ENCODE data around the gene ARL8A.
"Not testable (repeated sequence)": the region's sequence is repeated elsewhere in the genome, so short reads cannot be mapped to it uniquely, and the experiment has no call there.

The ARL8A gene

GRCh38 chr1:202158810-202159533, 14.4 kb upstream of the ARL8A start:
- no peak for DNase-seq (ENCODE audit: low read depth)

GRCh38 chr1:202157945-202158344, 13.4 kb upstream of the ARL8A start:
- no peak for DNase-seq (ENCODE audit: low read depth)

DNA sequence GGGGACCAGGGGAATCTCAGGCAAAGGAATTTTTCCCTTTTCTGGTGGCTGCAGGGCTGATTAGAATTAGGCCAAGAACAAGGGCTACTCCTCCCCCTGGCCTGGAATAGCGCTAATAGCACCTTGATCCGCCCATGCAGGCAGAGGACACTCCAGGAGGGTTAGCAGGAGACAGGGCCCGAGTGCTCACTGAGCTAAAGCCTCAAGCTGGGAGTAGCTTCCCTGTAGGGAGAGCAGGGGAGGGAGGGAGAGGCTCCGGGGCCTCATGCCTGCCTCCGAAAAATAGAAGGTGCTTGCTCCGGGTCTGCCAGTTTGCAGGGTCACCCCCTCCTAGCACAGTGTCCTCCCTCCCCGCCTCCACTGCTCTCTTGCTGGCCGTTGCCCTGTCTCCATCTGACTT, 12.1 kb upstream of the ARL8A start:
- DNase-seq (ENCODE audit: low read depth), result no peak

DNA sequence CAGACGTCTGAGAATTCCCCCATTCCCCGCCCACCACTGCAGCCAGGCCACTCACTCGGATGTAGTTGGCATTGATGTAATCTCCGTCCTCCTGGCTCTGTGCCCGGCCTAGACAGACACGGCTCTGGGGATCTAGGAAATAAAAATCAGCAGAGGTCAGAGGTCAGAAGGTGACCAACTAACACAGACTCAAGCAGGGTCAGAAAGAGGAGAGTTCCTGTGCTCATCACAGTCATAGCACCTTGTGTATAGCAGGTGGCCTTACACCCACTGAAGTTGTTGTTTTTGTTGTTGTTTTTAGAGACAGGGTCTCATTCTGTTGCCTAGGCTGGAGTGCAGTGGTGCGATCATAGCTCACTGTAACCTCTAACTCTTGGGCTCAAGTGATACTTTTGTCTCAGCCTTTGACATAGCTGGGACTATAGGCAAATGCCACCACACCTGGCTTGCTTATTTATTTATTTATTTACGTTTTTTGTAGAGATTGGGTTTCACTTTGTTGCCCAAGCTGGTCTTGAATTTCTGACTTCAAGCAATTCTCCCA, 11.0 kb upstream of the ARL8A start:
- no peak for DNase-seq (ENCODE audit: low read depth)

GRCh38 chr1:202154766-202155477, 10.4 kb upstream of the ARL8A start:
- DNase-seq (ENCODE audit: low read depth), result no peak

GRCh38 chr1:202154148-202154765, 9.7 kb upstream of the ARL8A start:
- no peak for DNase-seq (ENCODE audit: low read depth)

GRCh38 chr1:202153284-202153683, 8.7 kb upstream of the ARL8A start:
- no peak for DNase-seq (ENCODE audit: low read depth)

- no peak for DNase-seq (ENCODE audit: low read depth)
Observed at GRCh38 chr1:202152399-202152798, 7.9 kb upstream of the ARL8A start.

DNA sequence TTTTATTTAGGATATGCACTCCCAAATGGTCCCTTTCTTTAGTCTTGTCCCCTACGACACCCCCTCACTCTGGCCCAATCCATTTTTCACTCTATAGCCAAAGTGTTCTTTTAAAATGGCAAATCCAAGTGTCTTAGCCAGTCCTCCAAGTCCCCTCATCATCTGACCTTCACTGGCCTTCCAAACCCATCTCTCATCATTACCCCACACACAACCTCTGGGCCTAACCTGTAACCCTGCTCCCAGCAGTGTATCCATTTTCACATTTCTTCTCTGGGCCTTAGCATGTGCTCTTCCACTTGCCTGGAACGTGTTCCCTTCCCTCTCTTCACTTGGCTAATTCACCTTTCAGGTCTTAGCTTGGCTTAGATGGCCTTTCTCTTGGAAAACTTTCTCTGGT, 6.5 kb upstream of the ARL8A start:
- no peak for DNase-seq (ENCODE audit: low read depth)

- DNase-seq (ENCODE audit: low read depth), result no peak
Observed at GRCh38 chr1:202150602-202151001, 6.1 kb upstream of the ARL8A start.

DNA sequence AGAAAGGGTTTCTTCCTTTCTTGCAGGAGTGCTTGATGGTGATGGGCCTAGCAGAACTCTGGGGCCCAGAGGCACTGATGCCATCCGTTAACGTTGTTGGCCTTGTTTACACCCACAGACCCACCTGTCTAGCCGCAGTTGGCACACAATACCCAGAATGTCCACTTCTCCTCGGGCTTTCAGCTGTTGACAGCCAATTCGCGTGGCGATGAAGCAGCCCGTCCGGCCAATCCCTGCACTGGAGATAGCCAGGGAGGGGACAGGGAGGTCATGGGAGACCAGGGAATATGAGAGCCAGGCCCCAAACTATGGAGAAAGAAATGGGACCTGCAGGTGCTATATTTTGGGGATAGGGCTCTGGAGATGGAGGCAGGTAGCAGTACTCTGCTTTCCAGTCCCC, 5.7 kb upstream of the ARL8A start:
- no peak for DNase-seq (ENCODE audit: low read depth)

DNA sequence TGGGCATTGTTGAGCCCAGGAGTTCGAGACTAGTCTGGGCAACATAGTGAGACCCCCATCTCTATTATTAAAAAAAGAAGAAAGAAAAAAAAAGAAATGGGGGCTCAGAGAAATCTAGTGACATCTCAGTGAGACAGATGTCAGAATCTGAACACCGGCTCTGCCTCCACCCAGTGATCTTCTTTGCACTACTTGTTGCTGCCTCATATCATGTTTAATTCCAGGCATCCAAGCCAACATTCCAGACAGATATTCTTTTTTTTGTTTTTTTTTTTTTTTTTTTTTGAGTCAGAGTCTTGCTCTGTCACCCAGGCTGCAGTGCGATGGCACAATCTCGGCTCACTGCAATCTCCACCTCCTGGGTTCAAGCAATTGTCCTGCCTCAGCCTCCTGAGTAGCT, 5.0 kb upstream of the ARL8A start:
- DNase-seq (ENCODE audit: low read depth), result no peak

- DNase-seq (ENCODE audit: low read depth), result no peak
Observed at GRCh38 chr1:202148391-202148790, 3.9 kb upstream of the ARL8A start.

DNA sequence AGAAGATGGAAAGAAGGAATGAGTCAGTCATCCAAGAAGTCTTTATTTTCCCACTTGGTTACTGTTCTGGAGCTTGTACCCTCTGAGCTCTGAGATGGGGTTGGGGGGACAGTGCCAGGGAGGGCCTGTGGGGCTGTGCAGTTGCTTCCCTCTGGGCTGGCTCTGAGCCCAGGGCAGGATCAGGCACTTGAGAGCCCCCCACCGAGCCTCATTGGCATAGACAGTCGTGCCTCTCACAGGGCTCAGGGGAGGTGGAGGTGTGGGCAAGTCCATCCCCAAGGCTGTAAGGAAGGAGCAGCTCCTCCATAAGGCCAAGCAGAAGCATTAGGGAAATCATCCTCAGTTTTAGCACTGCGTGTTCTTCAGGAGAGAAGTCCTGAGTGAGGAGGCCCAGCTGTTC, 2.5 kb upstream of the ARL8A start:
- no peak for DNase-seq (ENCODE audit: low read depth)

GRCh38 chr1:202146279-202146678, 1.7 kb upstream of the ARL8A start:
- DNase-seq (ENCODE audit: low read depth), result no peak

DNA sequence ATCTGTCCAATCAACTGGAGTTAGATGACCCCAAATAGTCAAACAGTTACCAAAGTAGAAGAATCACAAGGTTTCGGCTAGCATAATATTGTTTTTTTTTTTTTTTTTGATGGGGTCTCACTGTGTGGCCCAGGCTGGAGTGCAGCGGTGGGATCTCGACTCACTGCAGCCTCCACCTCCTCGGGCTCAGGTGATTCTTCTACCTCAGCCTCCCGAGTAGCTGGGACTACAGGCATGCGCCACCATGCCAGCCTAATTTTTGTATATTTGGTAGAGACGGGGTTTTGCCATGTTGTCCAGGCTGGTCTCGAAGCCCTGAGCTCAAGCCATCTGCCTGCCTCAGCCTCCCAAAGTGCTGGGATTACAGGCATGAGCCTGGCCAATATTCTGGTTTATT, 1.2 kb upstream of the ARL8A start:
- DNase-seq (ENCODE audit: low read depth), result not testable (repeated sequence)

DNA sequence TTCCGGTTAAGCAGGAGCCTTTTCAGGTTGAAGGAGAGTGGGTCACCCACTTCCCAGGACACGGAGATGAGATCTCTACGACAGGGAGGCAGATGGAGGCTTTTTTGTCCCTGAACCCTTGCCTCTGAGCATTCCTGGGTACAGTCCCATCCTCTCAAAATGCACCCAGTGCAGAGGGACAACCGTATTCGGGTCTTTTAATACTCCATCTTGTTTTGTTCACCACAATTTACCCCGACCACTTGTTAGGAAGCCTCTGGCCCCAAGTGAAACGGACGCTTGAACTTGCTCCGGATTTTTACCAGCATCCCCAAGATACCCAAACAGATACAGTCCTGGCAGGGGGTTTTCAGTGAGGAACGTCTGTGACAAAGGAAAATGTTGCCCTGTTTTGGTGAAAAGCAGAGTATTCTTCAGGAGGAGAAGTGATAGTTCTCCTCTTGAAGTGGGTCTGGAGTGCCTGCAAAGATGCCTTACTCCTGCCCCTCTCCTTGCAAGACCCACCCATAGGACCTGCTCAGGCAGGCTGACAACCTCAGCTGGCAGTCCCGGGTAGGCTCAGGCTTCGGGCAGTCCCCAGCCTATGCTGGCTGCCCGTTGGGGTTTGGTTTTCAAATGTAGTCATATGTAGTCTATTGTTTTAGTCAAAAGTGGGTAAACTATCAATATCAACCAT, 669 bp upstream of the ARL8A start:
- DNase-seq (ENCODE audit: low read depth), result no peak

- no peak for DNase-seq (ENCODE audit: low read depth)
Observed at GRCh38 chr1:202143768-202144401, 652 bp downstream of the ARL8A start.

GRCh38 chr1:202143011-202143767, 1.3 kb downstream of the ARL8A start:
- no peak for DNase-seq (ENCODE audit: low read depth)

GRCh38 chr1:202141468-202141867, 3.1 kb downstream of the ARL8A start:
- DNase-seq (ENCODE audit: low read depth), result not testable (repeated sequence)

GRCh38 chr1:202140833-202141232, 3.7 kb downstream of the ARL8A start:
- no peak for DNase-seq (ENCODE audit: low read depth)
